Tibial artery (tissue), 4 donors: ENCODE data around the gene PHKB.

Experiments
- DNase-seq, 2 donors: peaks; one replicate each; pipeline ENCODE4 v3.0.0-alpha.2; 2019
- H3K27ac ChIP-seq, 2 donors: fragments of 200-600 bp; sonication (generic) in 1 of 2; 1 replicate in 1 of 2; 2 replicates in 1 of 2; pipeline ENCODE4 v1.5.1; 2018 to 2019; ENCODE audit warnings: mild to moderate bottlenecking in 1 of 2
- H3K27me3 ChIP-seq, 2 donors: fragments of 200-600 bp; sonication (generic) in 1 of 2; one replicate each; pipeline versions ENCODE4 v1.5.1 to v1.6.0; 2016 to 2019
- H3K36me3 ChIP-seq, 3 donors: fragments of 200-600 bp; sonication (generic) in 2 of 3; one replicate each; pipeline ENCODE4 v1.5.1; 2016 to 2019; ENCODE audit warnings: mild to moderate bottlenecking in 2 of 3
- H3K4me1 ChIP-seq, 4 donors: fragments of 200-600 bp; sonication (generic) in 2 of 4; 1 replicate in 3 of 4; 2 replicates in 1 of 4; pipeline ENCODE4 v1.5.1; 2016 to 2019
- H3K4me3 ChIP-seq, 2 donors: fragments of 200-600 bp; sonication (generic) in 1 of 2; 1 replicate in 1 of 2; 2 replicates in 1 of 2; pipeline ENCODE4 v1.5.1; 2018 to 2019; ENCODE audit warnings: mild to moderate bottlenecking in 2 of 2
- H3K9me3 ChIP-seq, 3 donors: fragments of 200-600 bp; sonication (generic) in 1 of 3; one replicate each; pipeline ENCODE4 v1.5.1; 2016 to 2019
- intact Hi-C: fragments of 100-400 bp; cut with DNase I; formaldehyde crosslinking; loops from one replicate; pipeline ENCODE4 v1.15.0; 2023; ENCODE audit warnings: low total_unique reads
- TF ChIP-seq, protein P1 (sequence below), 2 experiments: fragments of 200-600 bp in 1 of 2; fragments of 450-650 bp in 1 of 2; IDR thresholded peaks; one replicate each; pipeline ENCODE4 v1.5.1; 2017 to 2019; ENCODE audit warnings: antibody characterized with exemption in 2 of 2, mild to moderate bottlenecking in 1 of 2, moderate library complexity in 1 of 2

Gene PHKB

DNA sequence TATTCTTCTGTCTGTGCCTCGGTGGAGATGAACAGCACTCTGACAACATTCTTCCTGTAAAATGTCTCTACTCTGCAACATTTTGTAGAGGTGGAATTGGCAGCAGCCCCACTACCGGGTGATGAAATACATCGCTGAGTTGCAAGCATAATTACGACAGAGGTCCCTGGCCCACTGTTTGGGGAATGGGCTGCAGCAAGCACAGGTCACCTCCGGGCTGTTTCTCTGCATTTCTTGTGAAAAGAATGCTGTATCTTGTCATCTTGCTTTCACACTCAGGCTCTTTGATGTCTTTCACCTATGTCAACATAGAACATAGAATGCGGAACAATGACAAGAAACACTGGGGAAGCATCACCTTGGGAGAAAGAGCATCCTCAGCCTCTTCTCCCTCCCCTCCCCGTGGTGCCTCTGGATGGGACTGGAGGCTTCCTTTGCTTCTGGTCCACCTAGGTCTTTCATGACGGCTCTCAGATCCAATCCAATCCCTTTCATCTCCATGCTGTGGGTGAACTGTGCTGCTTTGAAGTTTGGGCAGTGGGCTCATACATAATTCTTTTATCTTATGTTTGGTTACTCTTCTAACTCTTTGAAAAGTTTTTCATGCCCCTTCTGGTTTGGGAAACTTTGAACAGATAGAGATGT lies 265.0 kb downstream of the PHKB start:
- no peak overlapping the region for H3K27ac ChIP-seq
- TF ChIP-seq, protein P1, sequence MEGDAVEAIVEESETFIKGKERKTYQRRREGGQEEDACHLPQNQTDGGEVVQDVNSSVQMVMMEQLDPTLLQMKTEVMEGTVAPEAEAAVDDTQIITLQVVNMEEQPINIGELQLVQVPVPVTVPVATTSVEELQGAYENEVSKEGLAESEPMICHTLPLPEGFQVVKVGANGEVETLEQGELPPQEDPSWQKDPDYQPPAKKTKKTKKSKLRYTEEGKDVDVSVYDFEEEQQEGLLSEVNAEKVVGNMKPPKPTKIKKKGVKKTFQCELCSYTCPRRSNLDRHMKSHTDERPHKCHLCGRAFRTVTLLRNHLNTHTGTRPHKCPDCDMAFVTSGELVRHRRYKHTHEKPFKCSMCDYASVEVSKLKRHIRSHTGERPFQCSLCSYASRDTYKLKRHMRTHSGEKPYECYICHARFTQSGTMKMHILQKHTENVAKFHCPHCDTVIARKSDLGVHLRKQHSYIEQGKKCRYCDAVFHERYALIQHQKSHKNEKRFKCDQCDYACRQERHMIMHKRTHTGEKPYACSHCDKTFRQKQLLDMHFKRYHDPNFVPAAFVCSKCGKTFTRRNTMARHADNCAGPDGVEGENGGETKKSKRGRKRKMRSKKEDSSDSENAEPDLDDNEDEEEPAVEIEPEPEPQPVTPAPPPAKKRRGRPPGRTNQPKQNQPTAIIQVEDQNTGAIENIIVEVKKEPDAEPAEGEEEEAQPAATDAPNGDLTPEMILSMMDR (IDR thresholded peaks at IDR 0.05): no peak
- no peaks in the 10 kb centered on the region for H3K4me1 ChIP-seq
- no peaks in the 10 kb centered on the region for H3K36me3 ChIP-seq
- H3K4me3 ChIP-seq: no peak overlapping the region
- no peaks in the 10 kb centered on the region for H3K27me3 ChIP-seq
- intact Hi-C loops: no loop called here
- no peak for DNase-seq
- no peaks in the 10 kb centered on the region for H3K9me3 ChIP-seq

DNA sequence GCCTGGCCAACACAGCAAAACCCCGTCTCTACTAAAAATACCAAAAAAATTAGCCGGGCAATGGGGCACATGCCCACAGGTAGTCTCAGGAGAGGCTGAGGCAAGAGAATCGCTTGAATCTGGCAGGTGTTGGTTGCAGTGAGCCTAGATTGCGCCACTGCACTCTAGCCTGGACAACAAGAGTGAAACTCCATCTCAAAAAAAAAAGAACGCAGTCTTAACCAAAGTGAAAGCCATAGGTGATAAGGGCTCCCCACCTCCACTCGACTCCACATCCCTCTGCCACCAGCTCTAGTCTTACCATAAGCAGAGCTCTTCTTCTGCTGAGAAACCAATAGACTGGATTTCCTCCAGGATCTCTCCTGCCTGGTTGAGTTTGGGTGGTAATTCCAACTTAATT lies 266.0 kb downstream of the PHKB start:
- Histone ChIP-seq H3K36me3 (no peaks in the 10 kb centered on the region), H3K4me3 (no peak overlapping the region), H3K4me1 (no peaks in the 10 kb centered on the region), H3K27ac (no peak overlapping the region), H3K27me3 (no peaks in the 10 kb centered on the region), H3K9me3 (no peaks in the 10 kb centered on the region)
- TF ChIP-seq, protein P1 (IDR thresholded peaks at IDR 0.05): no peak
- DNase-seq: no peak
- intact Hi-C loops: no loop called here

DNA sequence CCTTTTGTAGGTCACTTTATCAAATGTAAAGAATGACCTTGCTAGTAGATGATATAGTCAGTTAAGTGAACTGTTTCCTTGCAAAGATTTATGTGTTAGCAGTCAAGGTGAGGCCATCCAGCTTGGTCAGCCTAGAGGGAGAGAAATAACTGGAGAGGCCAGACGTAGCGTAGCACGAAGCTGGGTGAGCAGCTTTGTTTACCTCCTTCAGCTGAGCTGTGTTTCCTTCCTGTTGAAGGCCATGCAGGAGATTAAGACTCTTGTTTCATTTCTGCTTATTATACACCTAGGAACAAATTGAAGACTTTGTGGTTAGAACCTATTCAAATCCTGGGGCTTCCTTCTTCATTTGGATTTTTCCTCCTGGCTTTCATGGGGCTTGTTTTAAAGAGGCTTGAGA lies 267.1 kb downstream of the PHKB start:
- no peak for DNase-seq
- TF ChIP-seq, protein P1 (IDR thresholded peaks at IDR 0.05): no peak
- Histone ChIP-seq H3K27me3 (no peaks in the 10 kb centered on the region), H3K4me1 (no peaks in the 10 kb centered on the region), H3K36me3 (no peaks in the 10 kb centered on the region), H3K4me3 (no peak overlapping the region), H3K9me3 (no peaks in the 10 kb centered on the region), H3K27ac (no peak overlapping the region)
- intact Hi-C loops: no loop called here

DNA sequence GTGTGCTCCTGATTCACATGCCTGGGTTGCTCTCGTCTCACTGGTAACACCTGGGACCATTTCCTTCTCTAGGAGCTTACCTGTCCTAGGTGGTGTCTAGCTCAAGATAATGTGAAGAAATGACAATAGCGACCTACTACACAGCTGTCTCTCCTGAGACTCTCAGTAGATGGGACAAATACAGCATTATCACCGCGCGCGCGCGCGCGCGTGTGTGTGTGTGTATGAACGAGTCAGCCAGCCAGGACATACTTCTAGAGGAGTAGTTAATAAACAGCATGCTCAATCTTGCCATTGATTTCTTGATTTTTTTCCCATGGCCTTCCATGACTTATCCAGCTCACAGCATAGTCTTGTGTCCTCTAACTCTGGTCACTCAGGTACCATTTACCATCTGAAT lies 268.6 kb downstream of the PHKB start:
- TF ChIP-seq, protein P1 (IDR thresholded peaks at IDR 0.05): no peak
- no peak for DNase-seq
- Histone ChIP-seq H3K9me3 (no peaks in the 10 kb centered on the region), H3K27me3 (no peaks in the 10 kb centered on the region), H3K4me1 (no peaks in the 10 kb centered on the region), H3K36me3 (no peaks in the 10 kb centered on the region), H3K27ac (no peak overlapping the region), H3K4me3 (no peak overlapping the region)
- intact Hi-C loops: no loop called here

DNA sequence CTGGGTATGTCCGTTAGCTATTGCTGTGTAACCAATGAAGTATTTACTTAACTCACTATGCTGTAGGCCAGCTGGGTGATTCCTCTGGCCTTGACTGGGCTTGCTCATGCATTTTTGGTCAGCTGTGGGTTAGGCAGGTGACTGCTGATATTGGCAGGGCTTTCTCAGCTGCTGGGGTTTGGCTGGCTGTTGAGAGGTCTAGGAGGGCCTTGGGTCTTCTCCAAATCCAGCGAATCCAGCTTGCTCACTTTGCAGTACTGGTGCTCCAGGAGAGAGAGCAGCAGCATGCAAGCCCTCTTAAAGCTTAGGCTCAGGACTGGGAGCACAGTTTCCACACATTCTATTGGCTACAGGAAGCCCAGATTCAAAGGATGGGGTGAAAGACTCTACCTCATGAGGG lies 270.1 kb downstream of the PHKB start:
- TF ChIP-seq, protein P1 (IDR thresholded peaks at IDR 0.05): no peak
- Histone ChIP-seq H3K27me3 (no peaks in the 10 kb centered on the region), H3K4me3 (no peak overlapping the region), H3K27ac (no peak overlapping the region), H3K36me3 (no peaks in the 10 kb centered on the region), H3K9me3 (no peaks in the 10 kb centered on the region), H3K4me1 (no peaks in the 10 kb centered on the region)
- no peak for DNase-seq
- intact Hi-C loops: no loop called here

DNA sequence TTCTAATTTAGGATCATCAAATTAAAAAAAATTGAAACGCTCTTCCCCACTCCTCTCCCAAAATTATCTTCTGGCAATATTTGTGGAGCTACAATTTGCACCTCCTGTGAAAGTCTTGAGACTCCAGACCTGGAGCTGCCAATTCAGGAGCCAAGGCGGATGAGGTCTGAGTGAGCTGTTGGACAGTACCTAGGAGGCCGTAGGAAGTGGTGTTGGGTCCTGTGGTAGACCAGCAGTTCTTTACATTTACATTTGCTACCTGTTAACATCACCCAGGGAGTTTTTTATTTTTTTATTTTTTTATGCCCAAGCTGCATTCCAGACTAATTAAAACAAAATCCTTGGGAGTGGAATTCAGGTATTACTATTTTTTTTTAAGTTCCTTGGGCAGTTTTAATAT lies 271.0 kb downstream of the PHKB start:
- TF ChIP-seq, protein P1 (IDR thresholded peaks at IDR 0.05): no peak
- DNase-seq: no peak
- H3K36me3 ChIP-seq: no peaks in the 10 kb centered on the region
- no peak overlapping the region for H3K27ac ChIP-seq
- no peak overlapping the region for H3K4me3 ChIP-seq
- intact Hi-C loops: no loop called here
- H3K4me1 ChIP-seq: no peaks in the 10 kb centered on the region
- H3K9me3 ChIP-seq: no peaks in the 10 kb centered on the region
- no peaks in the 10 kb centered on the region for H3K27me3 ChIP-seq
